Stimulated activated CD8-positive, alpha-beta memory T cell treated with anti-CD3 and anti-CD28 coated beads, Interleukin-4, amount 100 ng/mL, for 1 hour (primary cell): ENCODE data around the gene TSPAN9.

Experiments used
- DNase-seq, 2 donors: peaks; one replicate each; pipeline ENCODE4 v3.0.0-alpha.2; 2020; ENCODE audit warnings: low read depth in 2 of 2, low spot score in 1 of 2

TSPAN9 gene

DNA sequence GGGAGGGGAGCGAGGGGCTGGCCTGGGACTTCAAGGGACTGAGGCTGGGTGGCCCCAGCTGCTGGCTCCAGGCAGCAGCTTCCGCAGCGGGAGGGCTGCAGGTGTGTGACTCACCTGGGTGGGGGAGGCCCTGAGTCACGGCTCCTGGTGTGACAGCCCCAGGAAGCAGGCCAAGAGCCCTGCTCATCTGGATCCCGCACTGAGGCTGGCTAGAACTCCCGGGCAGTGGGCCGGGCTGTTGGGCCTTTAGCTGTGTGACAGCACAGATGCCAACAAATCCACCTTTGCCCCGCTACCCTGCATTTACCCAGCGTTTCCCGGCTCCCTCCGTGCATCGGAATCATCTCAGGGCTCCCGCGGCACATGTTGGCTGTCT lies 233.8 kb downstream of the TSPAN9 start:
- DNase-seq, result no peak

DNA sequence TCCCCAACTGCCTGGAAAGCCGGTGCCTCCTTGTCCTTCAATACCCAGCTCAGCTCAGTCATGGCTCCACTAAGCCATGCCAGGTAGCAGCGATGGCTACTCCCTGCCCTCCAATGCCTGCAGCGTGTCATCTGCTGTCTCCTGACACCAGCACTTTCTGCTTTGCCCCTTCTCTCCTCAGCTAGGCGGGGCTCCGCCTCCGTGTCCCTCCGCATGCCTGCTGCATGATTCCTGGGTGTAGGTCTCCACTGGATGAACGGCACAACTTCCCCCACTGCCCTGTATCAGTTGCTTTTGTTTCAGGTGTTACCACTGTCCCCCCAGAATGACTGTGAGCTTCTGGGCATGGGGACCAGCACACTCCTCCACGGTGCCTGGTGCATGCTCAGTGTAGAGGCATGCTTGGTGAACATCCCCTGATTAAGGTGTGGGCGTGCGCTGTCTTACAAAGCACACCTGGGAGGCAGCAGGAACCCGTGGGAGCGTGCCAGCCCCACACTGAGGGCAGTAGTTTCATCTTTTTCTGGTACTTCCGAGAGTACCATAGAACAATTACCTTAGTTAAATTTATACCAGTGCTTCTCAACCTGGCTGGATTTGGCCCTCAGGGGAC lies 234.4 kb downstream of the TSPAN9 start:
- no peak for DNase-seq

DNA sequence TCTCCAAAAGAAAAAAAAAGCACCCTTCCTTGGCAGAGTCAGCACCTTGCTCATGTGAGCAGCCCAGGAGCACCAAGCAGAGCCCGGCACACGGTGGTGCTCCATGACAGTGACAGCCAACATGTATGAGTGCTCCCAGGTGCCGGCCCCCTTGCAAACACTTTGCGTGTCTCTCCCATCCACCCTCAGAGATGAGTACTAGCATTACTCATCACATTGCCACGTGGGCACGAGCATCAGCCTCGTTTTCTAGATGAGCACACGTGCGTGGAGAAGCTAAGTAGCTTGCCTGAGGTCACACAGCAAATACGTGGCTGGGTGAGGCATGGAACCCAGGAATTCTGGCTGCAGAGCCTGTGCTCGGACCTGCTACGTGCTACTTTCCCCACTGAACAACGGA lies 235.9 kb downstream of the TSPAN9 start:
- DNase-seq, result no peak

DNA sequence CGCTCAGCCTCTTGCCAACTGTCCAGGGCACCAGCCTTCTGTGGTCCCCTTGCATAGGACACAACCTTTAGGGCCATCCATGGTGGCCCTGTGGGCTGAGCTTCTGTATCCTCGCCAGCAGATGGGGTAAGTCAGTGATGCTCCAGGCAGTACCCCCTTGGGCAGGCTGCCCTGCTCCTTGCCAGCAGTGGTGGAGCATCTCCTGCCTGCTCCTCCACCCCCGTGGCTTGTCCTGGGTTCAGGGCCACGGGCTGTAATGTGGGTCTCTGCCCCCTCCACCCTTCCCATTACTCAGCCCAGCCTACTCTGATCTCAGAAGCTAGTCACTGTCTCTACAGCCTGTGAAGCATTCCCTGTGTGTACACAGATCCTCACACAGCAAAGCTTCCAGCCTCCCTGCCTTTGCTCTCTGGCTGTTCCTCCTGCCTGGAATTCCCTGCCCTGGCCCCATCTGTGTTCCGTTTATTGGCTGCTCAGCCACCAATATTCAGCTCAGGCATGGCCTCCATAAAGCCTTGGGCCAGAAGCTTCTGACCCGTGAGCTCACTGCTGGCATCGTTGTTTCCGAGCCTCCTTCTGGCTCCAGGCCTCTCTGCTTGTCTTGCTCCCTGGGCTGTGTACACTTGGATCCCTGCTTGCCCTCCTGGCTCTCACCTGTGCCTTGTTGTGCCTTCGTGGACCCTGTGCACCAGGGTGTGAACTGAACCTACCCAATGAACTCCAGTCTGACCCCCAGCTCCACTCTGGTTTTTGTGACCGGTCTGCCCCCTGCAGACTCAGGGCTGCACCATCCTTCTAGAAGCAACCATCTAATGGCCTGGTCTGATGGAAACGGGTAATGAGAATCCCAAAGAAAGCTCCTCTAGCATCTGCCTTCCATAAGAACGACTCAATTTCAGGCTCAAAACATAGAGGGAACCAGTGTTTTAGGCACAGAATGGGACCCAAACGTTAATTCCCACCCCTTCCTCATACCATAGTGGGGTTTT lies 236.8 kb downstream of the TSPAN9 start:
- no peak for DNase-seq

DNA sequence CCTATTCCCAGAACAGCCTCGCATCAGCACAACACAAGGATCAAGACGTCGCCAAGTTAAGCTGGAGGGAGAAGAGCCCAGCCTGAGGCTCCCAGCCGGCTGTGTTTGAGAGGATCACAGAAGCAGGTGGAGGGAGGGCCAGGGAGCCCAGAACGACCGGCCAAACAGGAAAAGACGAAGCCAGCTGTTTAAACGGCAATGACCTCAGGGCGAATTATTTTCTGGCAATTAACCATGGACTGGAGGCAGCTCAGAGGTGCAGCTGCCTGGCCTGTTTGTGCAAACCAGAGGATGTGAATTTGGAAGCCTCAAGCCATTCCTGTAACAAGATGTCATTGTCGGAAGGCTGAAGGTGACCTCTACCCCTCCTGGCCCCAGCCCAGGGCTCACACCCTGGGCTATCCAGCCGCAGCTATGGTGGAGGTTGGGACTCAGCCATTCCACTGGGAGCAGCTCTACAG lies 238.1 kb downstream of the TSPAN9 start:
- DNase-seq, result no peak

DNA sequence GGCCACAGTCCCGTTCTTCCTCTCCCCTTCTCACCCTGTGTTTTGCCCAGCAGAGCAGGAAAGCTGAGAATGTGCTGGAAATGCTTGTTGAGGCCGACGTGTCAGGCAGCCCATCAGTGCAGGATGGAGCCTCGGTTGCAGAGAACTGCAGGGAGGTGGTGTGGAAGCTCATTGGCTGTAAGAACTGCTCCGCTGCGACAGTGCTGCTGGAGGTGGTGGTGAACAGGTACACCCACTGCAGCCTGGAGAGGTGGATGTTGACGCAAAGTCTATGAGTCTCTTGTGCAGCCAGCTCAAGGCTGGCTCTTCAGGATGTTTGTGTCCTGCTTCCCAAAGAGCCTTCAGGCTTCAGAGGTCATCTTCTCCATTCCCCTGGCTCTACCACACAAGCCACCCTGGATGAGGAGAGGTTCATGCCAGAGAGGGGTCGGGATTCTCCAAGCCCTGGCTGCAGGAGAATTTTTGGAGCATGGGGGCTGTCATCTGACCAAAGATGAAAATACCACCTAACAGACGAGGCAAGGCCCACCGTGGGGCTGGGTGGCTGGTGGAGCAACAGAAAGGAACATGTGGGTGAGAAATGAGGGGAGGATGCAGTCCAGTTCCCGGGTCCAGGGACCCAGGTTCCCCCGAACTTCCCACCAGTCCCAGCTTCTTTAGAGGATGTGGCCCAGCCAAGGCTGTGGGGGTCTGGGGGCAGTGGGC lies 239.7 kb downstream of the TSPAN9 start:
- no peak for DNase-seq

DNA sequence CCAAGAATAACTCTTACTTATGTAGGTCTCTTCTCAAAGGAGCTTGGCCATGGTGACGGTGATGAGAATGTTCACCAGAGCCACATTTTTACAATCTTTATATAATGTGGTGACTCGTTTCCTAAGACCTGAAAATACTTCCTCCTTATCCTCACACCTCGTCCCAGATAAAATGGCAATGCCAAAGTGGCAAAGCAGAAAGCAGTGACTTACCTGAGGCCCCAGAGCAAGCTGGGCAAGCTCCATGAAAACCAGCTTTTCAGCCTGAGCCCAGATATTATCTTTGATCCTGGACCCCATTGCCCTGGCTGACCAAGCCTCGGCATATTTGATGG lies 240.3 kb downstream of the TSPAN9 start:
- no peak for DNase-seq

DNA sequence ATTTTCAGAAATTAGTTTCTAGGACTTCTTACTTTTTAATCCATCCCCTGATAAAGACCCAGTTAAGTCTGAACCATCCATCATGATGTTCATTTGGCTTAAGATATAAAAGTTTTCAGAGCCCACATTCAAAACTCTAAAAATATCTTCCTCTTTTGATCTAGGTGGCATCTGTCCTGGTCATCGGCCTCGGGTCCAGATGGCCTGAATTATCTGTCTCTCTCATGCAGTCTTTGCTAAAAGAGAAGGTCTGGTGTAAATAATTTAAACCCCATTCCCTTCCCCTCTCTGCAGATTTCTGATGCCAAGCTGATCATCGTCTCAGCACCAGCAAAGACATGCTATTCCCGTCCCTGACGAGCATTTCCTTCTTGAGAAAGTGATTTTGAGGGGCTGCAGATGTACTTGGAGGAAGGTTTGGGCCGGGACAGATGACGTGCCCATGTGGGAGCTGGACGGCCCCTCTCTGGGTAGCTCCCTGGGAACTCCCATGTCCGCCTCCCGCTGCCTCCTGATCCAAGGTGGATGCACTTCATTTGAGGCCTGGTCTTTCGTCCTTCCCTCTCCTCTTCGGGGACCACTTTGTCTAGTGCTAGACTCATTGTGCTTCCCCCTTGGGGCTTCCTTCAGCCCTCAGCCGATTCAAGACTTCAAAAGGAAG lies 240.8 kb downstream of the TSPAN9 start:
- no peak for DNase-seq

DNA sequence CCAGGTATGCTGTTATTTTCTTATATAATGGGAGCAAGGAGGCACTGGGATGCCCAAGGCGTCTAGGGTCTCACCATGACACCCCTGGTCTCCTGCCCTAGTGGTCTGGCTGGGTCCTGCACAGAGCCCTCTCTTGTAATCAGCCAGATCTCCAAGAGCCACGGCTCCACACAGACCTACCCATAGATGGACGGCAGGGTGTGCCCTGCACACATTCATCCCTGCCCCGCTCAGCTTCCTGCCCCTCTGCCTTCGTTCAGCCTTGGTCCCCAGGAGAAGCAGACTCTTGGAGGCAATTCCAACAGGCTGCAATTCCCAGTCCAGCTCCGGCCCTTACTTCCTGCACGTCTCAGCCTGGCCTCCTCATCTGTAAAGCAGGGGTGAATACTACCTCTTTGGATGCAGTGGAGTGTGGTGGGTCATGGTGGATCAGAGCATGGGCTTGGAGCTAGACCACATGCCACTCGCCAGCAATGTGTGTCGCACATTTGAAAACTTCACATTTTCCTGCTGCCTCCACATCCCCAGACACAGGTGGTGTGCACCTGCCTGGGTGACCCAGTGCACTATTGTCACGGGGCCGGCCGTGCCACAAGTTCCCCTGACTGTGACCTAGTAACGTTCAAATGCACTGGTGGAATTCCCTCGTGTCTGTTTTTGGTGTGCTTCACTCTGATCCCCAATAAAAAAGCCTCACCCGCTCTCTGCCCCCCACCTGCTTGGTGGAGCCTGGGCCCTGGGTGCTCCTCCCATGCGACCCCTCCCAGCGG lies 242.7 kb downstream of the TSPAN9 start:
- DNase-seq, result no peak

DNA sequence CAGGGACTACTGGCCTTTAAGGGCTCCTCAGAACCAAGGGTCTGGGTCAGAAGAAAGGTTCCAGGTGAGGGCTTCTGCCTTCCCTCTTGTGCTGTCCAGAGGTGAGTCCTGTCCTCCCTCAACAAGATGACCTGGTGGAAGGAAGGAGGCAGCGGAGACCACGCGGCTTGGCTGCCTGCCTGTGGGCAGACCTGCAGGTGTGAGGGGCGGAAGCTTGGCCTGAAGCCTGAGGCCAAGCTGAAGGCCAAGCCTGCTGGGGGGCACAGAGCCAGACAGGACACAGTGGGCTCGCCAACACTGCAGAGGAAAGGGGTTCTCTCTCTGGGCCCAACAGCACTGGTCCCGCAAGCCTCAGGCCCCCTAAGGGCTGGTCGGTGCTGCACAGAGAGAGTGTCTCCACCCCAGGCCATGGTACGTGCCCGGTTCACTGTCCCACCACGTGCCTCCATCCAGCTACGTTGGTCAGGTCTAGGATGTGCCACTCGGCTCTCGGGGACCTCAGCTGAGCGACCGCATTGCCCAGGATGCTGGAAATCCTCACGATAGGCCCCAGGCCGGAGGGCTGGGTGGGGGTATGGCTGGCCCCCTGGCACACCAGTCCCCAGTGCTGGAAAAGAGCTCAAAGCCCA lies 243.8 kb downstream of the TSPAN9 start:
- DNase-seq, result no peak

DNA sequence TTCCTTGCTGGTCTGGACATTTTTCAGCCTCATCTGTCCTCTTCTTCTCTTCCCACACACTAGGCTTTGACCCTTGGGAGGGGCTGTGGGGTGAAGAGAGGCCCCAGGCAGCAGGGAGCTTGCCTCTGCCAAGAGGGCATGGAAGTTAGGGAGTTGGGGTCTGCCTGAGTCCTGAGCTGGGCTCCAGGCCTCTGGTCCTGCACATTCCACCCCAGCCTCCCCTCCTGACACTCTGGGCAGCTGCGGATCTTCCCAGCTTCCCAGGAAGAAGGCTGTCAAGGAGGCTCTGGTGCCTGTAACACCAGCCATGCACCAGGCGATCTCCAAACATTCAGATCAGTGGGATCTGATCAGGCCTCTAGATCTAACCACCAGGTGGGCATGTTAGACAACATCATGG lies 244.7 kb downstream of the TSPAN9 start:
- DNase-seq, result no peak

DNA sequence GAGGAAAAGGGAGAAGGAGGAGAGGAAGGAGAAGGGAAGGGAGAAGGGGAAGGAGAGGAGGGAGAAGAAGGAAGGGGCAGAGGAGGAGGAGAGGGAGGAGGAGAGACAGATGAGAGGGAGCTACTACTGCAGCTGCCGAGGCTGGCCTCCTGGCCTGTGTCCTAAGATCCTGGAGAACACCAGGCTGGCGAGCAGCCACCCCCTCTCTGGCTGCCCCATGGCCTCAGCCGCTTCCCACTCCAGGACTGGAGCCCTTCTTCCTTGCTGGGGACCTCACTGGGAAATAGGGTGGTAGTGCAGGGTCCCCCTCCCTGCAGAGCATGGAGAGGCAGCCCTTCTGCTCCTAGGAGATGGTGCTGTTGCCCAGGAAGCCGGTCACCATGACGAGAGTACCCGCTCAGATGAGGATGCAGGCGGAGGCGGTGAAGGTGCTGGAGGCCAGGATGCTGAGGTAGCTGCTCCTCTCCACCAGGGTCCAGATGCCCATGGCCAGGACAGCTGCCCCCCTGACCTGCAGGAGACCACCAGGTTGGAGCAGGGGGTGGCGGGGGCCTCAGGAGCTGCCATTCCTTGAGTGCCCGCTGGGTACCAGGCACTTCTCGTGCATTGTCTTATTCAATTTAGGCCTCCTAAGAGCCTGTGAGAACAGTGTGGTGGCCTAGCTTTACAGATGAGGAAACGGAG lies 246.0 kb downstream of the TSPAN9 start:
- DNase-seq, result no peak

DNA sequence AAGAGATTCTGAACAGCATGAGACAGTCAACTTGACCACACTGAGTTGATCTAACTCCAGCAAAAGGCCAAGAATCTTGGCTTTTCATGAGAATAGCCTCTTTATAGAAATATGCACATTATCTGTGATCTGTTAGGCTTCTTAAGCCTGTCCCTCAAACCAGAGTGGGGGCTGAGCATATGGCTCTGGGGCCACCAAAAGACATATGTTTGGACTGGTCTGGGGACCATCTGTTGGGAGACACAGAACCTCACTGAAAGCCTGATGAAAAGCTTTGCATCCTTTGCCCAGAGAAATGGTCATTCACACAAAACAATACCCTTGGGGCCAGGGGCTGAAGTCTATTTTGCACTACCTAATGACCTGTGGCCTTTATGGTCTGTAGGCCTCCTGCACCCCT lies 248.6 kb downstream of the TSPAN9 start:
- DNase-seq, result no peak

DNA sequence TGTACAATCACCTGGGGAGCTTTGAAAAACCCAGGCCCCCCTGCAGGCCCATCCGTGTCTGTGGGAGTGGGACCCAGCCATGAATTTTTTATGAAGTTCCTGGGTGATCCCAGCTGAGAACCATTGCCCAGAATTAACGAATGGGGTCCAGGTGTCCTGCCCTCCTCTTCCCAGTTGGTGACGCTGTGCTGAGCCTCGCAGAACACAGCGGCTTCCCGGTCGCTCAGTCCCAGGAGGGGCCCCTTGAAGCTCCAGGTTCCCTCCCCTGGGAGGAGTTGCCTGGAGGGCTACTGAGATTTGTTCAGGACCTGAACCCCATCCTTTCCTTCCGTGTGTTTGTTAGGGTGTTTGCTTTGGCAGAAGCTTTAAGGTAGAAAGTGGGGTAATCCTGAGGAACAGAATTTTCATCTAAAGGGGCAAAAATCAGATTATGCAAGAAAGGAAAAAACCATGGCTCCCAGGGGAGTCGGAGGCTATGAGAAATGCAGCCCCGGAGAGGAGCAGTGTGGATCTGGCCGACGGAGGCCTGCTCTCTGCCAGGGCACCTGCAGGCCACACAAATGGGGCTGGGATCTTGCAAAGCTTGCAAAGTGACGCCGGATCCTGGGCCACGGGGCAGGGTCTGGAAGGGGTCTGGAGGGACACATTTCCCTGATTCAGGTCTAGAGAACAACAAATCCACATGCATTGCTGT lies 249.1 kb downstream of the TSPAN9 start:
- DNase-seq, result no peak

DNA sequence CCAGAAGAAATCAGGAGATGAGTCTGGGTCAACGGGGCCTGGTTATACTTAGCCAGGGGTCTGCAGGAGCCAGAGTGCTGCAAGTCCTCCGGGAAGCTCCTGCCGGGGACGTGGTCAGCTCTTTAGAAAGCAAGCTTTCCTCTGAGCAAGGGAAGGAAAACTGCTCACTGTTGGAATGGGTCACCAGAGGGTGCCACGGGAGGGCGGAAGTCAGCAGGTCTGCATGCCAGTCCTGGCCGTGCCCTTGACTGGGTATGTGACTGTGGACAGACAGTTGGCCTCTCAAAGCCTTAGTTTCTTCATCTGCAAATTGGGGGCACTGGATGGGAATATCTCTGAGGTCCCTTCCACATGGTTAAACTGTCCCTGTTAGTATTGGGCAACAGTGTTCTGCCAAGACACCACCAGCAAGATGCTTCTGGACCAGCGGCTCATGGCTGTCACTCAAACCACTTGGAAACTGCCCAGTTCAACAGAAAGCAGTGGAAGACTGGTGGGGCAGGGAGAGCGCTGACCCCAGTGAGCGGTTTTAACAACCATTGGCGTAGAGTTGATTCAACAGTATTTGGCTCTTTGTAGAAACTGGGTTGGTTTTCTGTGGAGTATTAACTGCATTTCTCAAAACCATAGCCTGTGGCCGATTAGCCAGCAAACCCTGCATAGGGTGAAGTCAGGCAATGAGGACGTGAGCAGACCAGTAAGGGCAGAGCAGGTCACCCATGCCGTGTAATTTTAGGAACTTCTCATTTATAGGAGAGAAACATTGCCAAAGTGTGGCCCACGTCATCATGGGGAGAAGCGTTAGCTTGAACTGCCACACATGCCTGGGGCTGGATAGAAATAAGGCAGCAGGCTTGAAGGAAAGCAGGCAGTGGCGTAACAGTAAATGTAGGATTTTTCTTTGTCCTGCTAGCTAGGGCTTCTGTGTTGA lies 249.9 kb downstream of the TSPAN9 start:
- DNase-seq, result no peak

DNA sequence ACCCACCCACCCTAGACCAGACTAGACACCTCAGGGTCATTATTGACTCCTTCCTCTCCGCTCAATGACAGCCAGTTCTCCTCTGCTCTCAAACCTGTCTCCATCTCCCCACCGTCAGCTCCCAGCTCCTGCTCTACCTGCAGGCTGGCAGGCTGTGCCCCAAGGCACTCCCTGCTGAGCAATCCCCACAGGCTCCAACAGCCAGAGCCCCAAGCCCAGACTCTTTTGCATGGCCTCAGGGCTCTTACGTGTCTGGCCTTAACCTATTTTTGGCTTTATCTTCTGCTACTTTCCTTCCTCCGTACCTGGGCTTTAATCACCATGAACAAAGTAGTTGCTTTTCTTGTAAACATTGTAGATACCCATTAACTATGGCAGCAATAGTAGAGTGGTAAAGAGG lies 250.9 kb downstream of the TSPAN9 start:
- DNase-seq, result no peak

DNA sequence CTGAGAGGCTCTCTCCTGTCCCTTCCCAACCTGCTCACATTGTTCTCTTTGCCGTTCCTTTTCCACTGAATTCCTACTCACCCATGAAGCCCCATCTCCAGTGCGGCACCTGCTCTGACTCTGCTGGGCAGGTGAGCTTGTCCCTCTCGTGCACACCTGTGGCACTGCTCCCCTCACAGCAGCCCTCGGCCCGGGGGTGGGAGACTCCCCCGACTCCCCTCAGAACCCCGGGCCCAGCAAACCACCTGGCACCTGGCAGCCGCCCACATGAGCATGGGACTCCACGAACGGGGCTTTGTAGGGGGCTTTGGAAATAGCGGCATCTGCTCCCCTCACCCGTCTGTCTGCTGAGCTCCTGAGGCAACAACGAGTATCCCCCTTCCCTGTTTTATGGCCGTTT lies 251.4 kb downstream of the TSPAN9 start:
- DNase-seq, result no peak

DNA sequence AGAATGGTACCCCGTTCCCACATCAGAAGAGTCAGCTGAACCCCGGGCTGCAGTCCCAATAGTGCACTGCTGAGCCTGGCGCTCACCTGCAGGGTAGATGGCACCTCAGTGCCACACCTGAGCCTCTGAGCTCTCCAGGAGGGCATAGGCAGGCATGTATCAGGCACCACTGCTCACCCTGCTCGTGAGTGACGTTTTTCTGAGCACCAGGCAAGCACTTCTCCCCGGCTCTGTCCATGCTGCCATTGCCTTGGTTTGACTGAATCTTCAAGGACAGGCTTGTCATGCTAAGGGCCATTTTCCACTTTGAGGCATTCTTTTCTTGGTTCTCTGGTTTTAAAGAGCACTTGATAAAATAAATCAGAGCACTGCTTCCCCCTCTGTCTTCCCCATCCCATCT lies 252.2 kb downstream of the TSPAN9 start:
- no peak for DNase-seq
